Colonic mucosa (tissue), 4 donors: Measurements from ENCODE around the gene ATE1. TPM values are rescaled to one million over a fixed set of nuclear protein-coding genes. Genes with fewer than 3 reads are reported as not detected.

Source experiments
- DNase-seq: peaks from one replicate; pipeline ENCODE4 v3.0.0-alpha.2; 2020
- H3K27ac ChIP-seq: fragments of 200-600 bp; one replicate; pipeline ENCODE4 v1.8.0; 2021
- H3K27me3 ChIP-seq: fragments of 200-600 bp; one replicate; pipeline ENCODE4 v1.8.0; 2021
- H3K36me3 ChIP-seq: fragments of 200-600 bp; one replicate; pipeline ENCODE4 v1.8.0; 2021
- H3K4me1 ChIP-seq: fragments of 200-600 bp; one replicate; pipeline ENCODE4 v1.8.0; 2021; ENCODE audit warnings: mild to moderate bottlenecking
- H3K4me3 ChIP-seq: fragments of 200-600 bp; one replicate; pipeline ENCODE4 v1.8.0; 2021
- H3K9ac ChIP-seq, 2 donors: one replicate each; pipeline ENCODE4 v1.7.0; 2013; ENCODE audit warnings: control low read depth in 2 of 2, low read depth in 2 of 2, low read length in 2 of 2
- H3K9me3 ChIP-seq: fragments of 200-600 bp; one replicate; pipeline ENCODE4 v1.8.0; 2021
- CTCF ChIP-seq: fragments of 200-600 bp; IDR thresholded peaks from one replicate; pipeline ENCODE4 v1.8.0; 2022; ENCODE audit warnings: antibody characterized with exemption, mild to moderate bottlenecking
- intact Hi-C: fragments of 100-400 bp; cut with DNase I; formaldehyde crosslinking; loops from one replicate; pipeline ENCODE4 v1.14.1; 2022
- total RNA-seq, 2 donors: library from RNA; stranded (reverse); fragmentation: NEBNext Ultra II Directional in 1 of 2; extraction: Animal tissue kit (Norgen Biotek cat#: 25700) in 1 of 2; gene quantifications; one replicate each; pipeline ENCODE4 v1.2.1, GENCODE V29; 2021
- donor health status: healthy.
- donor health status: DM: no; HTN: no; CAD: no.
- donor health status: DM: no; HTN: no; CAD: no.

ATE1 gene
- total RNA-seq, 2 donors from 2014 or later = 32.9 to 78.0 TPM

GRCh38 chr10:121864653-121865052 is 63.2 kb downstream of the ATE1 start:
- DNase-seq = no peak
- no peaks in the 10 kb centered on the region for H3K36me3 ChIP-seq
- H3K4me3 ChIP-seq = no peak overlapping the region
- H3K9me3 ChIP-seq = no peaks in the 10 kb centered on the region
- H3K27ac ChIP-seq = no peak overlapping the region
- intact Hi-C loops = no loop called here
- no peak for TF ChIP-seq CTCF
- no peak overlapping the region for H3K9ac ChIP-seq
- no peaks in the 10 kb centered on the region for H3K4me1 ChIP-seq
- H3K27me3 ChIP-seq = no peaks in the 10 kb centered on the region

- Histone ChIP-seq H3K27ac (no peak overlapping the region), H3K9ac (no peak overlapping the region), H3K4me1 (no peaks in the 10 kb centered on the region), H3K9me3 (no peaks in the 10 kb centered on the region), H3K36me3 (no peaks in the 10 kb centered on the region), H3K27me3 (no peaks in the 10 kb centered on the region), H3K4me3 (no peak overlapping the region)
- no peak for DNase-seq
- no peak for TF ChIP-seq CTCF
- intact Hi-C loops = no loop called here
Observed at GRCh38 chr10:121864168-121864567, 63.7 kb downstream of the ATE1 start.

GRCh38 chr10:121862649-121863048 is 65.2 kb downstream of the ATE1 start:
- no peaks in the 10 kb centered on the region for H3K27me3 ChIP-seq
- intact Hi-C loops = no loop called here
- H3K36me3 ChIP-seq = no peaks in the 10 kb centered on the region
- DNase-seq = no peak
- TF ChIP-seq CTCF = no peak
- no peak overlapping the region for H3K27ac ChIP-seq
- H3K9me3 ChIP-seq = no peaks in the 10 kb centered on the region
- no peak overlapping the region for H3K4me3 ChIP-seq
- H3K4me1 ChIP-seq = no peaks in the 10 kb centered on the region
- no peak overlapping the region for H3K9ac ChIP-seq

- H3K9me3 ChIP-seq = no peaks in the 10 kb centered on the region
- H3K4me3 ChIP-seq = no peak overlapping the region
- TF ChIP-seq CTCF = no peak
- H3K4me1 ChIP-seq = no peaks in the 10 kb centered on the region
- intact Hi-C loops = no loop called here
- H3K27me3 ChIP-seq = no peaks in the 10 kb centered on the region
- no peak overlapping the region for H3K9ac ChIP-seq
- no peak for DNase-seq
- no peaks in the 10 kb centered on the region for H3K36me3 ChIP-seq
- H3K27ac ChIP-seq = no peak overlapping the region
Observed at GRCh38 chr10:121862042-121862441, 65.8 kb downstream of the ATE1 start.

- H3K4me3 ChIP-seq = no peak overlapping the region
Observed at GRCh38 chr10:121860810-121861209, 67.0 kb downstream of the ATE1 start.

More at GRCh38 chr10:121860810-121861209, 67.0 kb downstream of the ATE1 start:
- H3K27ac ChIP-seq = no peak overlapping the region
- H3K36me3 ChIP-seq = no peaks in the 10 kb centered on the region
- no peaks in the 10 kb centered on the region for H3K27me3 ChIP-seq
- no peak for TF ChIP-seq CTCF
- intact Hi-C loops = no loop called here
- no peaks in the 10 kb centered on the region for H3K4me1 ChIP-seq
- H3K9ac ChIP-seq = no peak overlapping the region
- H3K9me3 ChIP-seq = no peaks in the 10 kb centered on the region
- DNase-seq = no peak
